WTC11 (cell line): ENCODE data around the gene HYAL2.

Experiments
- ATF2 ChIP-seq: sonication (generic); formaldehyde crosslinking; IDR thresholded peaks from 2 replicates; pipeline ENCODE4 v1.8.1; 2022; ENCODE audit warnings: low read depth, missing genetic modification reagents, borderline replicate concordance
- CTCF ChIP-seq: fragments of 200-600 bp; IDR thresholded peaks from 2 replicates; pipeline ENCODE4 v1.8.0; 2022; ENCODE audit warnings: antibody characterized with exemption
- FOXP4 ChIP-seq: sonication (generic); formaldehyde crosslinking; IDR thresholded peaks from 2 replicates; pipeline ENCODE4 v1.8.0; 2022; ENCODE audit warnings: mild to moderate bottlenecking, missing genetic modification reagents
- IRF2 ChIP-seq: sonication (generic); formaldehyde crosslinking; IDR thresholded peaks from 2 replicates; pipeline ENCODE4 v1.8.0; 2022; ENCODE audit warnings: low read depth, missing genetic modification reagents, borderline replicate concordance
- JUN ChIP-seq: sonication (generic); formaldehyde crosslinking; IDR thresholded peaks from 2 replicates; pipeline ENCODE4 v1.8.0; 2023; ENCODE audit warnings: mild to moderate bottlenecking, missing genetic modification reagents
- MXD4 ChIP-seq: fragments of 250-450 bp; sonication (Bioruptor Pico); IDR thresholded peaks from 2 replicates; pipeline ENCODE4 v1.8.0; 2021; ENCODE audit warnings: mild to moderate bottlenecking, moderate library complexity, borderline replicate concordance
- NFE2L1 ChIP-seq: sonication (generic); formaldehyde crosslinking; IDR thresholded peaks from 2 replicates; pipeline ENCODE4 v1.8.1; 2023; ENCODE audit warnings: missing genetic modification reagents
- PRDM15 ChIP-seq: sonication (generic); formaldehyde crosslinking; IDR thresholded peaks from 2 replicates; pipeline ENCODE4 v1.8.0; 2022; ENCODE audit warnings: missing genetic modification reagents
- SMAD3 ChIP-seq: sonication (generic); formaldehyde crosslinking; IDR thresholded peaks from 2 replicates; pipeline ENCODE4 v1.8.0; 2022; ENCODE audit warnings: missing genetic modification reagents, mild to moderate bottlenecking, borderline replicate concordance
- SP1 ChIP-seq: sonication (generic); formaldehyde crosslinking; conservative IDR thresholded peaks from 2 replicates; pipeline ENCODE4 v1.8.1; 2022; ENCODE audit warnings: missing genetic modification reagents
- USF2 ChIP-seq: sonication (generic); formaldehyde crosslinking; IDR thresholded peaks from 2 replicates; pipeline ENCODE4 v1.8.1; 2023; ENCODE audit warnings: mild to moderate bottlenecking, missing genetic modification reagents, moderate library complexity
- ZMAT4 ChIP-seq: fragments of 250-450 bp; sonication (Bioruptor Pico); IDR thresholded peaks from 2 replicates; pipeline ENCODE4 v1.9.0; 2021; ENCODE audit warnings: mild to moderate bottlenecking
- ZNF263 ChIP-seq: sonication (generic); formaldehyde crosslinking; IDR thresholded peaks from 2 replicates; pipeline ENCODE4 v1.8.1; 2022; ENCODE audit warnings: low read depth, mild to moderate bottlenecking, moderate library complexity, missing genetic modification reagents

GRCh38 chr3:50338965-50339364 is 16.4 kb upstream of the HYAL2 start:
- TF ChIP-seq PRDM15, result no peak
- no peak for TF ChIP-seq CTCF
- no peak for TF ChIP-seq ZMAT4
- TF ChIP-seq USF2 (CRISPR knock-in tag), result no peak
- no peak for TF ChIP-seq JUN (CRISPR knock-in tag)
- TF ChIP-seq NFE2L1 (CRISPR knock-in tag), result no peak
- no peak for TF ChIP-seq SP1
- no peak for TF ChIP-seq SMAD3 (CRISPR knock-in tag)
- no peak for TF ChIP-seq ATF2 (CRISPR knock-in tag)
- no peak for TF ChIP-seq IRF2 (CRISPR knock-in tag)
- TF ChIP-seq FOXP4, result no peak
- no peak for TF ChIP-seq ZNF263 (CRISPR knock-in tag)
- TF ChIP-seq MXD4 (CRISPR knock-in tag), result no peak
